Stimulated activated CD4-positive, alpha-beta T cell treated with anti-CD3 and anti-CD28 coated beads, Interleukin-4, amount 100 ng/mL, for 24 hours (primary cell): Measurements from ENCODE around the gene TBC1D7.
"Not testable (repeated sequence)": the region's sequence is repeated elsewhere in the genome, so short reads cannot be mapped to it uniquely, and the experiment has no call there.

Experiments
- DNase-seq: peaks from one replicate; pipeline ENCODE4 v3.0.0-alpha.2; 2020

The TBC1D7 gene

DNA sequence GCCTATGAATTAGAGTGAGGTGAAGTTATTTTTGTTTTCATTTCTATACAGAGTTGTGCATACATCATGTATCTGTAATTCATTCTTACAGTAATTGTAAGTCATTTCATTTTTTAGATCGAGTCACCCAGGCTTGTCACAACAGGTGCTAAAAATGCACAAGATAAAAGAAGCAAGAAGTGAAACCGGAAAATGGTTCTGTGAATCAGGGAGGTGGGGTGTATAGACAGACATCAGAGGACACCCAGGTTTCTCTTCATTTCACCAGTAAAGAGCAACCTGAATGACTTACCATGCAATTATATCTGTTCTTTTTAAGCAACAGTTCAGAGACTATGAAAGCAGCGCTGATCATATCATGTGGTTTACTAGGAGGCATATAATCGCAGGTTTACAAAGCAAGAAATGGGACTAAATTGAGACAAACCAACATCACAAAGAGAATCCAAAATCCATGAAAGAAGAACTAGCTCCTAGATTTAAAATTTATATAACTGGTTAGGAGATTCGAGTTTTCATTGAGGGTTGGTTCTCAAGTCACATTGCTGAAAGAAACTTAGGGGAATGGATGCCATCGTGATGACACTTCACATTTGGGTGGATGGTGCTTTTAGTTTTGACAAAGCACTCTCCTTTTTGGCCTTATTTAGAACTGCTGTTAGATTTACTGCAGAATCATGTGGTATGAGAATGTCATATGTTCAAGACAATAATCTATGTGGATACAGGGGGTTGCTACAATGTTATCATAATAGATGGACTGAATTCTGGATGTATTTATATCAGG lies 27.9 kb upstream of the TBC1D7 start:
- peak; percentile 55 for DNase-seq

DNA sequence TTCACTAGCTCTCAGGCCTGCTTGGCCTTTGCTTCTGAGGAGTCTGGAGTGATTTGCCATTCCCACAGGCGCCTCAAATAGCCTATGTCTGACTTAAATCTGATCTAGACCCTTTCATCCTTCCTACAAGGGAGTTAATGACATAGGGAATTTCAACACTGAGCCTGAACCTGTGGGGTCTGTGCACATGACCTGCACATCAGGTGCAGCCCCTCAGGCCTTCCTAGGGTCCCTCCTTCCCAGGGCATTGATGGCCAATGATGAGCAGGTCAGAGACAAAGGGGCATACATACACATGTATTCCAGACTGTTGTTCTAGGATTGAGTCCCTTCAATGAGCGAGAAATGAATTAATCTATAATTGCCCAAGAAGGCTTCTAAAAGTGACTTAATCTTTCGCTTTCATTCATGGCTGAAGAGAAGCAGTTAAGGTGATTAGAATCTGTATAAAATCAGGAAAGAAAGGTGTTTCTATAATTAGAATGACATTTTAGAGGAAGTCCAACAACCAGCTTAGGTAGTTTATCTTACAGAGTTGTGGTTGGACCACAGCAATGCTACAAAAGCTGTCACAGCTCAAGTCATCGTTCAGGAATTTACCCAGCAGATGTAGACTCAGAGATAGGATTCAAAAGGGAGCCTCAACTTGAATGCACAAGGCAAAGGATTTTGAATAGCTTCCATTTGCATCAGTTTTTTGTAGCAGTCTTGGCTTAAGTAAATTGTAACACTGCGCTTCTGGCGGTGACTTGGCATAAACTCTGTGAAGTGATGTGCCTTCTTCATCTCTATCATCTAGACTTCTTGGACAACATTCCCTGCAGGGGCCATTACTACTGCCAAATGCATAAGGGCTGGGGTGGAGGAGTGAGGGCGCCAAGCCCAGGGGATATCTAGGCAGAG lies 27.0 kb upstream of the TBC1D7 start:
- peak; percentile 35 for DNase-seq

DNA sequence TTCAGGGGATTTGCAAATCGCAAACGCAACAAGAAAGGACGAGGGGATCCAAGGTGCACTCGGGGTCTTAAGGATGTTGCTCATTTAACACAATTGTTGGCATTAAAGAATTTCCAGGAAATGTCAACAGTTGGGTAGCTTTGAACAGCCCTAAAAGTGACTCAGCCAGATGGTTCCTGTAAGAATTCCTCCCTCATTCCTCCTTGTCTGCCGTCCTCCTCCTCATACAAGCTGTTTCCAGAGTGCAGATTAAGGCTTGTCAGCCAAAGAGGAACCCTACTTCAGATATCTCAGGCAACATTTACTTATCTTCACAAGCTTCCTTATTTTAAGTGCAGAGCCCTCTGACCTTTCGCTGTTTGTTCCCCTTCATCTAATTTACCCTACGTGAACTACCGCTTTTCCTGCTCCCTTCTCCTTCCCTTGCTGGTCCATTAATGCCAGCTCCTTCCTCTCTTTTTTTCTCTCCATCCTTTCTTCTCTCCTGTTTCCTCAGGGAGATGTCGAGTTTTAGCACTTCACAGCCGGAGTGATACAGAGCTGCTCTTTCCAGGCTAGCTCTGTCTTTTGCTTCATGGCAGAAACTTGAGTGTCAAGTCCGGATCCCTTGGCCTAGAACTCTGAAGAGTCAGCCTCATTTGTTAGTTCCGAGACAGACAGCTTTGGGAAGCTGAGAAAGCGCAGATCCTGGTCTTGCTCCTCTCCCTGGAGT lies 26.1 kb upstream of the TBC1D7 start:
- no peak for DNase-seq

DNA sequence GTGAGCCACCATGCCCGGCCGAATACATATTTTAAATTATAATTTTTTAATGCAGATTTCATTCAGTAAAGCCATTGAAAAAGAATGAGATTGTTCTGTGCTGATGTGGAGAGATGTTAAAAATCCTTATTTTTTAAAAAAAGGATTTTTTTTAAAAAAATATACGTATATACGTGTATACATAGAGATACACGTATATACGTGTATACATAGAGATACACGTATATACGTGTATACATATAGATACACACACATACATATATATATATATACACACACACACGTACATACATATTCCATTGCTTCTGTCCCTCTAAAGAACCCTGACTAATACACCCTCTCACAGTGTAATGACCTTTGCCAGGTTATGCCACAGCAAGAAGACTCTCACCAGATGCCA lies 23.8 kb upstream of the TBC1D7 start:
- no peak for DNase-seq

DNA sequence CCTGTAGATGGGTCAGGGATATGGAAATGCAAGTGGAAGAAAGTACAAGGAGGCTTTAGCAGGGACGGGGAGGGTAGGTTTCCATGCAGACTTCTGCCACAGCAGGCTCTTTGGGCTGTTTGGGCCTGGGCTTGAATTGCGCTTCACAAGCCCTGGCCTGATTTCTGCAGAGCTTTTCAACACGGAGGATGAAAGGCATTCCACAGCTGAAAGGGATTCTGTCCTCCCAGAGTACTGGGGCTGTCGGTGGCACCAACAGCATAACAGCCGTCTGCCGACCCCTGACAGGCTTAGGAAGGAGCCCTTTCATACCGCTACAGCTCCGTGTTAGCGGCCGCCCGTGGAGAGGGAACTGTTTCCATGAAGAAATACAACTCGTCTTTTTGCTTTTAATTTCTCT lies 22.9 kb upstream of the TBC1D7 start:
- DNase-seq: no peak

DNA sequence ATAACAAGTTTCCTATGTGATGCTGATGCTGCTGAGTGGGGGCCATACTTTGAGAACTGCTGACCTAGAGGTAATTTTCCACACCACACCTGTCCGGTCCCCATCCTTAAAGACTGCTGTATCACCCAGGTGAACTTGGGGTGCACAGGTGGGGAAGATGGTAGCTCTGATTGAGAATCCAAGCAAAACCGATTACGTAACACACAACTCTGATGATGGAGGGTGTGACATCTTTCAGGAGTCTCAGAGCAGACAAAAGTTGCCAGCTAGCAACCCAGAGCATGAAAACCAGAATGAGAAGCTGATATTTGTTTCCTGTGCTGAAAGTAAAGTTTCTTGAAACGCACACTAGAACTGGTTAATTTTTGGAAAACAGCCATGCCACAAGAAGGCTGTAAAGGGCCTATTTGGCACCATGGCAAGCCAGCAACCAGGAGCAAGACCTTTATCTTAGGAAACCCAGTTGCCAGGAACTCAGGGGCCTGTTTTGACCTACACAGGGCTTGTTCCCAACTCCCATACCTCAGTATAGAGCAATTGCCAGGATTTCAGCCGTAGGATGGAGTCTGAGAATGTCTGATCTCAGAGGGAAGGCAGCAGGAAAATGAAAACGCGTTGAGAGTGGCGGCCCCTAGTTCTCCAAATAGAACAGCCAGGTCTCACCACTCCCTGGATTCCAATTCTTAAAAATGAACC lies 21.6 kb upstream of the TBC1D7 start:
- no peak for DNase-seq

DNA sequence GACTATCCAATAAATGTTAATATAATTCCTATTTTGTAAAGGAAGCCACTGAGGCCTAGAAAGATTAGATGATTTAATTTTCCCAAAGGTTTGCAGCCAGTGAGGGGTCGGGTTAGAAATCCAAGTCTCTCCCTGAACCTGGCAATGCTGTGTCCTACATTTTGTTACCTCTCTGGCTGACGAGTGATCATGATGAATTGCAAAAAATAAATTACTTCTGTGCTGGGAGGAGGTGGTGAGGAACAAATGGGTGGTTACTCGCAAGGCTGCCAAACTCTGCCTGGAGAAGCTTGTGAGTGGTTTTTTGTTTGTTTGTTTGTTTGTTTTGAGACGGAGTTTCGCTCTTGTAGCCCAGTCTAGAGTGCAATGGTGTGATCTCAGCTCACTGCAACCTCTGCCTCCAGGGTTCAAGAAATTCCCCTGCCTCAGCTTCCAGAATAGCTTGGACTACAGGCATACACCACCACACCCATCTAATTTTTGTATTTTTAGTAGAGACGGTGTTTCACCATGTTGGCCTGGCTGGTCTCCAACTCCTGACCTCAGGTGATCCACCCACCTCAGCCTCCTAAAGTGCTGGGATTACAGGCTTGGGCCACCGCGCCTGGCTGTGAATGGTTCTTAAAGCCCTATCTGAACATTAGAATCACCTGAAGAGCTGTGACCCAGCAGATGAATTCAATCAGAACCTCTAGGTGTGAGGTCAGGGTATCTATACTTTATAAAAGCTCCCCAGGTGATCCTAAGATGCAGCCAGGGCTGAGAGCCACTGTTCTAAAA lies 20.2 kb upstream of the TBC1D7 start:
- no peak for DNase-seq

DNA sequence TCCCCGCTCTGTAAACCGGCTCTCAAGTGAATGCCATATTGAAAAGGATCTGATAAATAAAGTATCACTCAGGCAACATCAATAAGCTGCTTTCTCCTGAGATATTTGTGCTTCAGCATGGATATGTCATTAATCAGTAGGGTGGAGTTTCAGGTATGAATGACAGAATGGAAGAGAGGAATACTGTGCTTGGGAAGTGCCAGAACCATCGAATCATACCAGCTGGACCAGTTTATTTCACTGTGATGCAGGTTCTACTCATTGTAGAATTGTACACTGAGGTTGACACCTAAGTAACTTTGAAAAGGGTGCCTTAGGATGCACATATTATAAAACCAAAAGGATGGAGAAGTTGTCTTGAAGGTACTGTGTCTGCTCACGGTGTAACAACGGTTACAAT lies 17.9 kb upstream of the TBC1D7 start:
- DNase-seq: no peak

DNA sequence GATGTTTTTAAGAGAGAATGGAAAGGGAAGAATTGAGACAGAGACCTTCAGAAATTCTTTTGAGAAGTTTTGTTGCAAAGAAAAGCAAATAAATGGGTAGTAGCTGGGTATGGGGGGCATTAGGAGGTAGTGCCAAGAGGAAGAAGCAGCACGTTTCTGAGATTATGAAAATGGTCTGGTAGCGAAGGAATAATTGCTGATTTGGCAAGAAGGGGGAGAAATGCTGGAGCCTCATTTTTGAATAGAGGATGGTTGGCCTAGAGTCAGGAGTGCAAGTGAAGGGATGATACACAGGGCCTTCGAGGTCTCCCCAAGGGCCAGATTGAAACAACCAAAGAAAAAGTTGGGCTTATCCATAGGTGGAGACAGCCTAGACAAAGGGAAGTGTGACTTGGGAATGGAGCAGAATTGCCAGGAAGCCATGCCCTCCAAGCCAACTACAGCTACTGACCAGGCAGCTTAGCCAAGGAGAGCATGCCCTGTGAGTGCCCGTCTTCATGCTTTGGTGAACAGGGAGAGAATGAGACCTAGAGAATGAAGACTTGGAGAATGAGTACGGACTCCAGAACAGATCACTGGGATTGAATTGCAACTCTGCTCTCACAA lies 14.2 kb upstream of the TBC1D7 start:
- DNase-seq: no peak

DNA sequence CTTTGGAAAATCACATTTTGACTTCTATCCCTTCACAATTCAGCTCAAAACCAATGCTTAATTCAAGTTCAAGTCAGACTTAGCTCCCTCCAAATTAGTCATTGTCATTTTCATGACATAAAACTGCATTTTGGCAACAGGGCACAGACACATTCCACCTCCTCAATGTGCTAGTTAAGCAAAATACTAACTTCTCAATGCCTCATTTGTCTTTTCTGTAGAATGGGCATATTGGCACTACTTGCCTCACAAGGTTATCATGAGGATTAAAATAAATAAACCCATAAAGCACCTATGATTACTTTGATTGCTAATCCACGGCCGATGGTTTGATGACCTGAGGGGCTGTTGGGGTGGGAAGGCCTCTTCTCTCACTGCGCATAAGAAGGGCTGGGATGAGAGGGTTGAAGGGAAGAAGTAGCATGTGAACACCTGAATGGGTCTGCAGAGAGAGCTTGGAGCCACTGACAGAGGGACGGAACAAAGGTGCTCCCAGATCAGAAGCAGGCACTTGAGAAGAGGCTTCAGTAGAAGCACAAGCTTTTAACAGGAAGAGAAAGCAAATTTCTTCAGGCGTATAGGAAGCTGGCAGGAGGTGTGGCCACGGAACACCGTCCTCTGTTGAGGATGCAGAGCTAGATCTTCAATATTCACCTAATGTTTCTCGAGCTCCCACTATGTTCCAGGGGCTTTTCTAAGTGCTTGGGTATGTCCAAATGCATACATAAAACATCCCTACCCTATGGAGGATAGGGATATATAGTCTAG lies 11.7 kb upstream of the TBC1D7 start:
- DNase-seq: no peak

DNA sequence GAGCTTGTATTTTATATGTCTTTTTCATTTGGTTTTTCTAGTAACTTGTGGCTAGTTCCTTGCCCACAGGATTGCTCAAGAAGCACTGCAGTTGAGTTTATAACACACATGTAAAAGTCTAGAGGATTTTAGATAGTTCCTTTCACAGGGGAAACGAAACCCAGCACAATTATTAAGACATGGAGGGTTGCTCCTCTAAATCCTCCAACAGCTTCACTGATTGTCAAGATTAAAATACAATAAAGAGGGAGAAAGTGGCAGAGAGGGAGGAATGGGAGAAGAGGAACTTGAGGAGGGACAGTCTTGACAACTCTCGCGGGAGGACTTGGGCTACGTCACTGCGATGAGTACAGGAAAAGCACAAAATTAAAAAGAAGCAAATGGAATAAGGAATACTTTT lies 9.7 kb upstream of the TBC1D7 start:
- DNase-seq: no peak

DNA sequence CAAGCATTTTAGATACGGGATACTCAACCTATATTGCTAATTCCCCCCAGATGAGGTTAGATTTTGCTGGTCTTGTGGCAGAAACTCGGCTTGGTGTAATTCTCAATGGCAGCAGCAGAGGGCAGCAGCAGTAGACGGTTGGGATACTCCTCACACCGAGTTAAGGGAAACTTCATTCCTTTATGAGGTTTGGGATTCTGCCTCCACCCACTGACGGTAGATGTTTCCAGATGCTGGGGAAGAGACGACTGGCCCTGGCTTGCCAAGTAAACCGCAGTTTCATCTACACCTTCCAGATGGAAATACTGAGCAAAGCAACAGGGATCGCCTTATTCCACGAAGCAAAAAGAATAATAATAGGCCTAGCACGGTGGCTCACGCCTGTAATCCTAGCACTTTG lies 8.2 kb upstream of the TBC1D7 start:
- peak; percentile 84 for DNase-seq

DNA sequence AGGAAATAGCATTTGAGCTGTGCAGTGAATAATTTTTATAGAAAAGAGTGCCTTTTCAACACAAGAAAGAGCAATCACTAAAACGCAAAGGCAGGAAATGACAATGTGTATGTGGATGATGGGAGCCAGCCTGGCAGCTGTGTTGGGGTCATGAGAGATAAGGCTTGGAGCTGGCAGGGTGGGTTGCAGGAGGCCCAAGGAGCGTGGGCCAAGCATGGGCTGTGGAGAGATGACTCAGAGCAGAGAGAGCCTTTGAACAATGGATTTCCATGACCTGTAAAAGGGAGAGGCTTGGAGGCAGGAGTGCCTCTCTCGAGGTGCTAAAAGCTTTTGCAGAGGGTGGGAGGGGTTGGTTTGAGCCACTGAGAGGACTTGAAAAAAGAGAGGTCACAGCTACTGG lies 6.6 kb upstream of the TBC1D7 start:
- no peak for DNase-seq

DNA sequence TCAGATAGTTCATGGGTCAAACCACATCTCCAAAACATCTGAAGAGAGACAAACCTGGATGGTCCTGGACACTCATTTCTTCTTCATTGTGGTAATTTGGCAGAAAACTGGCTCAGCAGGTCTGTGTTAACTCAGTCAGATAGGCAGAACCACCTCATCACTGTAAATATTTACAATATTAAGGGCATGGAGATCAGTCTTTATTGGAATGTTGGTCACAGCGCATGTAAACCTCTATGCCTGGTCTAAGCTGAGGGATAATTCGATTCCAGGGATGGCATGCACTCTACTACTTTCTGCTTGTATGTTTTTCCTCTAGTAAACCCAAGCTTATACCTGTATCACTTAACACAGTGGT lies 4.0 kb upstream of the TBC1D7 start:
- no peak for DNase-seq

DNA sequence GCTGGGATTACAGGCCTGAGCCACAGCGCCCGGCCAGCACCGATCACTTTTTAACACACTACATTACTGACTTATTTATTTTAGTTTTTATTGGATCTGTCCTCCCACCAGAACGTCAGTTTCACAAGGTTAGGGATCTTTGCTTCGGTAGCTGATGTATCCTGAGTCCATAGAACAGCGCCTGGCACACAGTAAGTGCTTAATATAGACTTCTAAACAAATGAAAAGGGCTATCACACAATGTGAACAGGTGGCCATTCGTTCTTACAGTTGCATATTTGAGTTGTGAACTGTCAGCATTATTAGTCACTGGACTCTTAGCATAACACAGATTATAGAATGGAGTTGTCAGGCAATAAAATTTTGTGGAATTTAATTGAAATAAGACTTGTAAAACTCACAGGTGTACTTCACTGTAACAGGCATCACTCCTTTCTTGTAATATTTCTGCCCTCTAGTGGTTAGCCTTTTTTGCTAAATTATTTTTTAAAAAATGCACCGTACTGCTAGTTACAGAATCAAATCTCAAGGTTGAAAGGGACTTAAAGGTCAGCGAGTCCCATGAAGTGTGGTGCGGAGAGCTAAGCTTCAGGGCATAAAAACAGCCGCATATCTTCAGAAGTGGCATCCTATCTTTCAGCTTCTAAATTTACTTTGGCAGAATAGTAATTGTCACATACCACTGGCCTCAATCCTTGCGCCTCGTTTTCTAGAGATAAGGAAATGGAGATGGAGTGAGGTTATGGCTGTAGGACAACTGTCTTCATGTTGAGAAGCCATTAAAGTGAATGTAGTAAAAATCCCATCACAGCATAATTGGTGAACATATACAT lies 3.4 kb upstream of the TBC1D7 start:
- DNase-seq: no peak

DNA sequence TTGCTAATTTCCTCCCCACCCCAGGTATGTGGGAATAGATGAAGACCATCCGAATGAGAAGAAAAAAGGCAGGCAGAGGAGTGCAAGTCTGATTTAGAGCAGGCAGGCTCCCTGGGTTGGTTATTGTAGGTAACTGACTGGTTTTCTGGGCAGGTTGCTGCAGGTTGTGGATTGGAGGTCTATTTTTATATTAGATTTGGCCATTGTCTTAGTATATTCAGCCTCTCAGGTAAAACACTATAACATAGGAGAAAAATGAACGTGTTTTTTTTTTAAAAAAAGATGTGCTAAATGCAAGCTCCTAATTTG lies 492 bp upstream of the TBC1D7 start:
- DNase-seq: no peak

DNA sequence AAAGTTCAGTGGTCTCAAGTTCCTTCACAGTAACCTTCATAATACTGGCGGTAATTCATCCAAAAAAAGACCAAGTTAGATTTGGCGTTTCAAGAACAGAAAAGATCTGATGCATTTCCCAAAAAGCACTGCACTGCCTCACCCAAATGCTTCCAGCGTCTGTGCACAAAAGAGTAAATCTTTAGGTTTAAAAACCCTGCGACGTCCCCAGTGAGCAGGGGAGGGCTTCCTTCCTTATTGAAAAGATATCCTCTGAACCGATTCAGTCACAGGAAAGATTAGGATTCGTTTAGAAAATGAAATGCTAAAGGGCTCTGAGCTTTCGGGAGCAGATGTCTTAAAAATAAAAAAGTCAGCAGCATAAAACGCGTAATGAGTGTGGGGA lies 654 bp downstream of the TBC1D7 start:
- DNase-seq: no peak

DNA sequence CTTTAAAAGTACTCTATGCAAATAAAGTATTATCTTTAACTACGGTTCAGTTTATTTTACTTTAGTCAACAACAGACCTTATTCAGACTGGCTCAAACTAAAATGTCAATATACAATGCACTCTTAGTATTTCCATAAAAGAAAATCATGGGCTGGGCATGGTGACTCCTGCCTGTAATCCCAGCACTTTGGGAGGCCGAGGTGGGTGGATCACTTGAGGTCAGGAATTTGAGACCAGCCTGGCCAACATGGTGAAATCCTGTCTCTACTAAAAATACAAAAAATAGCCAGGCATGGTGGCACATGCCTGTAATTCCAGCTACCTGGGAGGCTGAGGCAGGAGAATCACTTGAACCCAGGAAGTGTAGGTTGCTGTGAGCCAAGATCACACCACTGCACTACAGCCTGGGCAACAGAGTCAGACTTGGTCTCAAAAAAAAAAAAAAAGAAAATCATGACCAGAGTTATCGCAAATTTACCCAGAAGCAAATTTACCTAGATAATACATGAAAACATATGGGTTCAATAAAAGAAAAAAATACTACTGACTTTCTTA lies 2.2 kb downstream of the TBC1D7 start:
- DNase-seq: not testable (repeated sequence)

DNA sequence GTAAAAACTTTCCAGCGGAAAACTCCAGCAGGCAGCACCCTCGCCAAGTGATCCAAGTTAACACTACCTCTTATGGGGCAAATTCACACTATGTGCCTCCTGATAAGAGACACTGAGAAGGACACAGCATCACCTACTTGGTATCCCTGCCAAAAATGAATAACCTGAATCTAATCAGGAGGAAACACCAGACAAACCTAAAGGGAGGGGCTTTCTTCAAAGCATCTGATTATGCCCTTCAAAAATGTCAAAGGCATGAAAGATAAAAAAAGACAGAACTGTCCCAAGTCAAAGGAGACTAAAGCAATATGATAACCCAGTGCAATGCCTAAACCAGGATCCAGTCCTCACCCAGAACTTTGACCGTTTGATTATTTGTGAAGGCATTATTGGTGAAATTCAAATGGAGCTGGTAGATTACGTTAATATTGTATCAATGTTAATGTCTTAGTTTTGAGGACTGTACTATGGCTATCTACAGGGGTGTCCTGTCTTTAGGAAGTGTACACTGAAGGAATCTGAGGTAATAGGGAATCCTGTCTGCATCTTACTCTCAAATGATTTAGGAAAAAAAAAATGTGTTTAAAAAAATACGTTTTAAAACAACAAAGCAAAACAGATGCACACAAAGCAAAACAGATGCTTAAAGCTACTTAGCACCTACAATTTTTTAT lies 8.3 kb downstream of the TBC1D7 start:
- DNase-seq: no peak
